ENCODE results near the gene DYNC1LI2.
A peak's percentile ranks its signal among the peaks of the same experiment; 100 is the strongest.
"Not testable (repeated sequence)": the region's sequence is repeated elsewhere in the genome, so short reads cannot be mapped to it uniquely, and the experiment has no call there.

The DYNC1LI2 gene

GRCh38 chr16:66701026-66701425 is 50.4 kb downstream of the DYNC1LI2 start:
- no peak for FAIRE-seq

DNA sequence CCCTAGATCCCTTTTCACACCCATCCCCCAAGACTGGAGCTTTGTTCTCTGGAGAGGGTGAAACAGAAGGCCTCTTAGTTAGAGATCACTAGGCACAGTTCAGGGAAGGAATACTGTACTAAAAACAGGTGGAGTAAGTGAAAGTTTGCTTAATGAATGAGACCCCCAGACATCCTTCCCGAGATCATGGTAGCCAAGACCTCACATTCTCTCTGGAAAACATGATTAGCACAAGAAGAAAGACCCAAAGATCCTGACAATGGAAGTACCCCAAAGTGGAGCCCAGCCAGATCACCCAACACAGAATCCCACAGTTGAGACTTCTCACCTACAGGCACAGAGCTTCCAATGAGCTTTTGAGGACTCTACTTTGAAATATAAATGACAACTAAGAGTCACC is 51.5 kb downstream of the DYNC1LI2 start:
- FAIRE-seq (no peak), DNase-seq (ENCODE audit: insufficient read length, low spot score) (no peak)

More at GRCh38 chr16:66701026-66701425, 50.4 kb downstream of the DYNC1LI2 start:
- no peak for DNase-seq (ENCODE audit: insufficient read length, low spot score)

GRCh38 chr16:66698046-66698445 is 53.4 kb downstream of the DYNC1LI2 start:
- DNase-seq (ENCODE audit: insufficient read length, low spot score) (no peak), FAIRE-seq (no peak)

DNA sequence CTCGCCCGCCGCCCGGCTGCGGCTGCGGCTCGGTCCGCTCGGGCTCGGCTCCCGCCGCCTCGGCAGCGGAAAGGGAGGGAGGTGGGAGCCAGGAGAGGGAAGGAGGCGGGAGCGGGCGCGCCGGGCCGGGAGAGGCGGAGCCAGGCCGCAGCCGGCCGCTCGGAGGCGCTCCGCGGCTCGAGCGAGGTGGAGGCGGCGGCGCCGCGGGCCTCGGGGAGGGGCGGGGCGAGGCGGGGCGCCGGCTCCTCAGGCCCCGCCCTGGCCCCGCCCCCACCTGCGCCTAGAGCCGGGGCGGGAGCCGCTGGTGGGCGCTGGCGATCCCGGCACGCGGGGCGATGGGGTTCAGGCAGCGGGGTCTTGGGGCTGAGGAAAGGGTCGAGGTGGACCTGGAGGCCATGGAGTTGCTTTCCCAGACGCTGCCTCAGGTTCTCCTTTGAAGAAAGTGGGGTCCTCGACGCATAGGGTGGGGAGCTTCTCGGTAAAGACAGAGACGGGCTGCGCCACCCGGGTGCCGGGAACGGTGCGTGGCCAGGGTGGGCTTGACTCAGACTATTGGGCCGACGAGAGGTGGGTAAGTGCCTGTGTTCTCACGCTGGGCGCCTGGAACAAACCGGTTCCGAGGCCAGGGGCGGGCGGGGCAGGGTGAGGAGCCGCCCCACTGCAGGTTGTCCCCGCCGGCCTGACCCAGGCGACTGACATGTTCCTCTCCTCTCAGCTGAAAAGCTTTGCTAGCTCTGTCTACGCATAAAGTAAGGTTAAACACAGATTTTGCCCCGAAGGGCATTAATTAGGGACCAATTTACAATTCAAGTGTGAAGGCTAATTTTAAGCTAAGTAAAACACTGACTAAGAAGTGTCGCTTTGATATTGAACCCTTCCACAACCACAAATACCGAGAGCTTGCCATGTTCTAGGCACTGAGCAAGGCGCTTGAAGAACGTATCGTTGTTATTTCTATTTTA is 54.5 kb downstream of the DYNC1LI2 start, which contains the start of gene CMTM4:
TSS of gene CMTM4 (minus strand) at position 75 of the 962 bp plus-strand sequence. CDS start 218 bp downstream, outside the sequence.
- DNase-seq (ENCODE audit: insufficient read length, low spot score), result peak; percentile 98
- no peak for FAIRE-seq

DNA sequence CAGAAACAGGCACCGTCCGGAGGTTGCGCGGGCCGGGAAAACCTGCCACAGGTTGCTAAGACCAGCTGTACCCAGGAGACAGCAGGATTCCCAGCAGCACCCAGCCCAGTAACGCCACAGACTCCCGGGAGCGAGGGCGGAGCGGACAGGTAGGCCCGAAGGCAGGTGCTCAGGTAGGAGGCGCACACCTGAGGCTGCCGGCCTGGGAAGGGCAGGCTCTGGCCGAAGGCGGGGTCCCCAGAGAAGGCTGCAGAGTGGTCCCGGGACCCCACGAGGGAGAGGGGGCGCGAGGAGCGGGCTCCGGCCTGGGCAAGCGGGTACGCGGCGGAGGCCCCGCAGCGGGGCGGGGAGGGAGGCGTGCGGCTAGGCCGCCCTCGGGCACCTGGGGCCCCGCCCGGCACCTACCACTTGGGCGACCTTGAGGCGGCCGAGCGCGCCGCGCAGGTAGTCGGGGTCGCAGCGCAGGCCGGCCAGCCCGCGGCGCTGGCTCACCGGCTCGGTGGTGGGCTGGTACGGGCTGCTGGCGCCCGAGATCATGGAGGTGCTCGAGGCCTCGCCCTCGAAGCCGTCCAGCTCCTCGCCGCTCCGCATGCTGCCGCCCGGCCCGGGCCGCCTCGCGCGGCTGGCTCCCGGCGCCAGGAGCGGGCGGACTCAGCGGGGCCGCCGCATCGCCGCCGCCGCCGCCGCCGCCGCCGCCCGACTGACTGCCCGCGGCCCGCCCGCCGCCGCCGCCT is 55.3 kb downstream of the DYNC1LI2 start:
- FAIRE-seq, result no peak
- DNase-seq (ENCODE audit: insufficient read length, low spot score), result peak; percentile 46

DNA sequence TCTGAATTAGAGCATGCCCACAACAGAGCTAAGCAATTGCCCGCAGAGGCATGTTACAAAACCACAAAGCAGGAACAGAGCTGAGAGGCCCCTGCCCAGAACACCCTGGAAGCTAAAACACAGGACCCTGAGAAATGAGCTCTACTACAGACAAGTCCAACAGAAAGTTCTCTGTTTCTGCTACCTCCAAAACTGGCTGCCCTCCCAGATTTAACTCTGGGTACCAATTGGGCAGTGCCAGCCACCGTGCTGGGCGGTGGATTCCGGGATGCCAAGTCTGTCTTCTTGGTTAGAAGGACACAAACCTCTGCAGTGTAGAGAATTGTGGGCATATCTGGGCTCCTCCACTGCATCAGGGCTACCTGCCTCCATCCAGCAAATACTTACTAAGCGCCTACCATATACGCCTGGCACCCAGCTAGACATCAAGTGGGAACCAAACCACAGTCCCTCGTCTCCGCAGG is 55.9 kb downstream of the DYNC1LI2 start:
- FAIRE-seq (no peak), DNase-seq (ENCODE audit: insufficient read length, low spot score) (no peak)

GRCh38 chr16:66693149-66693548 is 58.3 kb downstream of the DYNC1LI2 start:
- no peak for FAIRE-seq
- DNase-seq (ENCODE audit: insufficient read length, low spot score), result no peak

DNA sequence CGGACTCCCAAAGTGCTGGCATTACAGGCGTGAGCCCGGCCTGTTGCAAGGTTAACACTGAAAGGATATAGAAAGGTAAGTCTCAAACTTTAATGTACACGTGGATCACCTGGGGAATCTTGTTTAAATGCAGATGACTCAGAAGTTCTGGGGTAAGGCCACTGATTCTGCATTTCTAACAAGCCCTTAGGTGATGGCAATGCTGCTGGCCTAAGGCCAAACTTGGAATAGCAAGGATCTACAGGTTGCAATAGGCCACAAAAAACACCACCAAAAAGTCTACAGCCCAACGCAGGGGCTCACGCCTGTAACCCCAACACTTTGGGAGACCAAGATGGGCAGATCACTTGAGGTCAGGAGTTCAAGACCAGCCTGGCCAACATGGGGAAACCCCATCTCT is 59.1 kb downstream of the DYNC1LI2 start:
- FAIRE-seq, result no peak
- no peak for DNase-seq (ENCODE audit: insufficient read length, low spot score)

DNA sequence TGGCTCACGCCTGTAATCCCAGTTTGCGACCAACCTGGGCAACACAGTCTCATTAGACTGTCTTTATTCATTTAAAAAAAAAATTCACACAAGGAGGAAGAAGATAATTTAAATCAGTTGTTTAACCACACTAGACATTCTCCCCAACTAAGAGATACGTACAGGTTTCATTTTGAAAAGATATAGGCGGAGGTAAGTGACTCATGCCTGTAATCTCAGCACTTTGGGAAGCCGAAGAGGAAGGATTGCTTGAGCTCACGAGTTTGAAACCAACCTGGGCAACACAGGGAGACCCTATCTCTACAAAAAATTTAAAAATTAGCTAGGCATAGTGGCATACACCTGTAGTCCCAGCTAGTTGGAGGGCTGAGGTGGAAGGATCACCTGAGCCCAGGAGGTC is 60.2 kb downstream of the DYNC1LI2 start:
- no peak for FAIRE-seq

DNA sequence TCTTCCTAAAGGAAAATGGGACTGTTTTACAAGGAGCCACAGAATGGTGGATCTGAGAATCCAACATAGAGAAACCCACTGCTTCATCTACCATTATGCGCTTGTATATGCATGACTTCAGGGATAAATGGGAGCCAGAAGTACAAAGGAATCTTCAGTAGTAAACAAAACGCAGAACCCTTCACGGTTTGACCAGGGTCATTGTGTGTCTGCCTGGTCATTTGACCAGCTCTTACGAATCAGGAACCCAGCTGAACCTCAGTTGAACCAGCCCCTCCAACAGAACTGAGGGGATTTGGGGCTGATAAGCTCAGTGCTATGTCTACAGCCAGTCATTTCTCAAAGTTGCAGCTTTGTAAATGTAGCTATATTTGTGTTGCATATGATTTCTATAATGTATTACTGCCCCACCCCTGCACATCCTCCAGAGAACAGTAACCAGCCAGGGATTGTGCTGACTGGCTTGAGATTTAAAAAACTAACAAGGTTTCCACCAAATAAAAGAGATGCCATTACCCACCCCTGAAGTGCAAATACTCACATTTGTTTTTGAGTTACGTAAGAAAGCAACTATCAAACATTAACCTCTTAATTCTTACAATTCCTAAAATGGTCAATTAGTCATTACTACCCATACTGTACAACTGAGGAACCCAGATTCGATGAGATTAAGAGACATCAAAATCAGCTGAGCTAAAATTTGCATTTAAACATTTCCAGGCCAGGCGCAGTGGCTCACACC is 61.1 kb downstream of the DYNC1LI2 start:
- no peak for FAIRE-seq
- DNase-seq (ENCODE audit: insufficient read length, low spot score), result no peak

More for the DNA sequence above, 60.2 kb downstream of the DYNC1LI2 start:
- DNase-seq (ENCODE audit: insufficient read length, low spot score), result no peak

DNA sequence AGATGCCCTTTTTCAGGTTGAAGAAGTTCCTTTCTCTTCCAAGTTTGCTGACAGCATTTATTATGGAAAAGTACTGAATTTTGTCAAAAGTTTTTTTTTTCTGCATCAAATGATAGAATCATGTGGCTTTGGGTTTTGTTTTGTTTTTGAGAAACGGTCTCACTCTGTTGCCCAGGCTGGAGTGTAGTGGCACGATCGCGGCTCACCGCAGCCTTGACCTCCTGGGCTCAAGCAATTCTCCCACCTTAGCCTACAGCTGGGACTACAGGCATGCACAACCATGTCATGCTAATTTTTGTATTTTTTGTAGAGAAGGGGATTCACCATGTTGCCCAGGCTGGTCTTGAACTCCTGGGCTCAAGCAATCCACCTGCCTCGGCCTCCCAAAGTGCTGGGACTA is 62.1 kb downstream of the DYNC1LI2 start:
- FAIRE-seq, result no peak
- DNase-seq (ENCODE audit: insufficient read length, low spot score), result no peak

- FAIRE-seq (no peak), DNase-seq (ENCODE audit: insufficient read length, low spot score) (no peak)
Observed at GRCh38 chr16:66687906-66688625, 63.3 kb downstream of the DYNC1LI2 start.

DNA sequence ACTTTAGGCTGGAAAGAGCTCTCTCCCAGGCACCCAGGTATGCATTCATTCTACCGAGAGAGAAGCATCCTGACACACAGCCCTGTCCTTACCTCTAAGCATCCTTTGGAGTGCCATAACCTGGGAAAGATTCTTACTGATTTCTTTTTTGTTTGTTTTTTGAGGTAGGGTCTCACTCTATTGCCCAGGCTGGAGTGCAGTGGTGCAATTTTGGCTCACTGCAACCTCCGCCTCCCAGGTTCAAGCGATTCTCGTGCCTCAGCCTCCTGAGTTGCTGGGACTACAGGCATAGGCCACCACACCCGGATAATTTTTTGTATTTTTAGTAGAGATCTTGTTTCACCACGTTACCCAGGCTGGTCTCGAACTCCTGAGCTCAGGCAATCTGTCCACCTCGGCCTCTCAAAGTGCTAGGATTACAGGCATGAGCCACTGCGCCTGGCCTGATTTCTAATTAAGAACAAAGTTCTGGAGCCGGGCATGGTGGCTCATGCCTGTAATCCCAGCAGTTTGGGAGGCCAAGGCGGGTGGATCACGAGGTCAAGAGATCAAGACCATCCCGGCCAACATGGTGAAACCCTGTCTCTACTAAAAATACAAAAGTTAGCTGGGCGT is 65.8 kb downstream of the DYNC1LI2 start:
- FAIRE-seq; DNase-seq (ENCODE audit: insufficient read length, low spot score): not testable (repeated sequence)

DNA sequence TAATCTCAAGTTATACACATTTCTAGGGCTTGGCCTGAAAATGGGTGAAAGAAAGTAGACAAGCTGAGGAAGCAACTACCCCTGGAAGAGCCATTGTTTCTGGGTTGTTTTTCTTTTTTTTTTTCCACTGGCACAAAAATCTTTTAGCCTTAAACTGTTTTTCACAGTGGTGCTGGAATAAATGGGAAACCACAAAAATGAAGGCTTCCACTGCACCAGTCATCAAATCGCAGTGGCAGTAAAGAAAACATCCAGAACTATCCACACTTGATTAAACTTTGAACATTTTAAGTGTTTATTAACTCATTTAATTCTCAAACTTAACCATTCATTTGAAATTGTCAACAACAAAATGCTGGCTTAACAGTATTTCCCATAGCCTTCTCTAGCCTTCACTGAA is 69.1 kb downstream of the DYNC1LI2 start:
- FAIRE-seq (no peak), DNase-seq (ENCODE audit: insufficient read length, low spot score) (no peak)

DNA sequence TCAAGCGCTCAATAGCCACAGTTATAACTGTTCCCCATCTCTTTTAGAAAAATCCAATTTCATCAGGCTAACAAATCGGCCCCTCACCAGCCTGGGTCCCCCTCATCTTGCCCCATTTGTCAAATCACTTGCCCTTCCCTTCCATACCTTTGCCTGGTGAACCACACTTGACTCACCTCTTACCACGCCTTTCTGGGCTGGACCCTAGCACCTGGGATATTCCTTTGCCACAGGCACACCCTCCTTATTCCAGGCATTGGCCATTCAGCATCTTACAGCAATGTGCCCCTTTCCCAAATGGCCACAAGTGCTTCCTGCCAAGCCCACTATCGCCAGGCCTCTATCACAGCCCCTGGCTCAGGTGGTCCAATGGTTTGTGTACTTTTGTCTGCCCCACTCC is 69.7 kb downstream of the DYNC1LI2 start:
- DNase-seq (ENCODE audit: insufficient read length, low spot score) (no peak), FAIRE-seq (no peak)

DNA sequence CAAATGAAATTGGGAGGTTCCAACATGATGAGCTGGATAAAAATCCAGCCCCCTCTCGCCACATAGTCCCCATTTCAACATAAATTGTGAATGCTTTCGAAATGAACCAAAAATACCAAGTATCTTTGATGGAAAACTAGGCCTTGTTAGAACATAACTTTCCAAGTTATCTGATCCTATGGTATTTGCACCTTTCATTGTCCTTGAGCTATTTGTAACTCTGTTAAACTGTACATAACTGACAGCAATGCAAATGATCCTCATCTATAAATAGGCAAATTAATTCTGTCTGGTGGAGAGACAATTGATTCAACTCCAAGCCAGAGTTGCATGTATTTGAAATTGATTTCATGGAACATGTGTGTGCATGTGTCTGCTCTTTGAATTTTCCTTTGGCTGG is 73.1 kb downstream of the DYNC1LI2 start:
- DNase-seq (ENCODE audit: insufficient read length, low spot score) (no peak), FAIRE-seq (no peak)

DNA sequence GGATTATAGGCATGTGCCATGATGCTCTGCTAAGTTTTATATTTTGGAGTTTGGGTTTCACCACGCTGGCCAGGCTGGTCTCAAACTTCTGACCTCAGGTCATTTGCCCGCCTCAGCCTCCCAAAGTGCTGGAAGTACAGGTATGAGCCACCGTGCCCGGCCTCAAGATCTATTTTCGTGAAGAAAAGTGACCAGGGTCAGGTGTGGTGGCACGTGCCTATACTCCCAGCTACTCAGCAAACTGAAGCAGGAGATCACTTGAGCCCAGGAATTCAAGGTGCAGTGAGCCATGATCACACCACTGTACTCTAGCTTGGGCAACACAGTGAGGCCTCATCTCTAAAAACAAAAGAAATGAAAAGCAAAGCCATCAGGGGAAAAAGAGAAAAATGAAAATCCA is 73.6 kb downstream of the DYNC1LI2 start:
- FAIRE-seq (no peak), DNase-seq (ENCODE audit: insufficient read length, low spot score) (no peak)

DNA sequence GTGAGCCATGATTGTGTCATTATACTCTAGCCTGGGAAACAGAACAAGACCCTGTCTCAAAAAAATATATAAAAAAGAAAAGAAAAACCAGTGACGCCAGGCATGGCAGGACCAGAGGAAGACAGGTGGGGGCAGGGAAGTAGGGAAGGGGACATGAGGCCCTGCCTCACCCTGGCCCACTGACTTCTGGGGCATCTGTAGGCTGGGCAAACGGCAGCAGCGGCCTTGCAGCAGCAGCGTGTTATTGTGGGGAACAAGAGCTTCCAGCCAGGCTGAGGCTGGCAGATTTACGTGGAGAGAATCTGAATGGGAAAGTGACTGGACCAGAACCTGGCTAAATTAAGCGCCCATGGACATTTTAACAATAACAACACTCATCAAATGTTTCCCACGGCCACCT is 74.2 kb downstream of the DYNC1LI2 start:
- FAIRE-seq, result no peak
- DNase-seq (ENCODE audit: insufficient read length, low spot score), result no peak

- DNase-seq (ENCODE audit: insufficient read length, low spot score) (no peak), FAIRE-seq (no peak)
Observed at GRCh38 chr16:66676599-66676998, 74.8 kb downstream of the DYNC1LI2 start.

DNA sequence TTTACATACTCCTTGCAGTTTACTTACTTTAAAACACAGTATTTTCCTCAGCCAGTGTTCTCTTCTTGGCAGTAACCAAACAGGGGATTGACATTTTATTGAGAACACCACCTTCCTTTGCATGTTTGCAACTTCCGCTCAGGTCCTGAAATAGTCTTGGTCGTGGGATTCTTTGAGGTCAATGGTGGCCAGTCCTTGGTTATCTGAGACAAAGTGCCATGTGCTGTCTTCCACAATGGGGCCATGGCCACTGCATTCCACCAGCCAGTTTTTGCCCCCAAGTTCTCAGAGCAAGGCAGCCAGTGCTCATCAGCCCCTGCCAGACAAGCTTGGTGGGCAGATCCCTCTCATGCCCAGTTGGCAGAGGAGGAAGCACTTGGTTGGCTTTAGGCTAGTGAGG is 77.7 kb downstream of the DYNC1LI2 start:
- DNase-seq (ENCODE audit: insufficient read length, low spot score) (no peak), FAIRE-seq (no peak)
